GM18508 (cell line): ENCODE measurements around the gene ARHGEF18.
"Not testable (repeated sequence)": the region's sequence is repeated elsewhere in the genome, so short reads cannot be mapped to it uniquely, and the experiment has no call there.

ENCODE experiments used
- ATAC-seq: cut with Tn5 transposase; IDR thresholded peaks from one replicate; pipeline ENCODE4 v1.9.1; 2021; ENCODE audit warnings: moderate number of reproducible peaks; ENCODE audit not compliant: insufficient read depth, unreplicated experiment

The ARHGEF18 gene

GRCh38 chr19:7348587-7349230 is at the start of gene ARHGEF18:
Gene ARHGEF18 (plus strand): TSS chr19:7348937. CDS start chr19:7362891, 13,954 bp downstream.
- no peak for ATAC-seq

GRCh38 chr19:7301525-7301924 is 47.2 kb upstream of the ARHGEF18 start:
- ATAC-seq, result no peak

GRCh38 chr19:7303470-7303869 is 45.3 kb upstream of the ARHGEF18 start:
- ATAC-seq, result no peak

- ATAC-seq, result no peak
These were observed 44.5 kb upstream of the ARHGEF18 start for GRCh38 chr19:7304200-7304599.

- ATAC-seq, result no peak
These were observed 41.0 kb upstream of the ARHGEF18 start for GRCh38 chr19:7307590-7308218.

- ATAC-seq, result not testable (repeated sequence)
These were observed 40.4 kb upstream of the ARHGEF18 start for GRCh38 chr19:7308327-7308726.

- ATAC-seq, result no peak
These were observed 36.8 kb upstream of the ARHGEF18 start for GRCh38 chr19:7311911-7312310.

GRCh38 chr19:7312816-7313215 is 35.9 kb upstream of the ARHGEF18 start:
- no peak for ATAC-seq

- ATAC-seq, result no peak
These were observed 30.6 kb upstream of the ARHGEF18 start for GRCh38 chr19:7318176-7318575.

- no peak for ATAC-seq
These were observed 22.4 kb upstream of the ARHGEF18 start for GRCh38 chr19:7326105-7326877.

- no peak for ATAC-seq
These were observed 20.9 kb upstream of the ARHGEF18 start for GRCh38 chr19:7327802-7328201.

GRCh38 chr19:7328647-7329046 is 20.1 kb upstream of the ARHGEF18 start:
- ATAC-seq, result no peak

- no peak for ATAC-seq
These were observed 17.3 kb upstream of the ARHGEF18 start for GRCh38 chr19:7331446-7331845.

GRCh38 chr19:7333198-7334118 is 15.3 kb upstream of the ARHGEF18 start:
- ATAC-seq, result no peak

- ATAC-seq, result no peak
These were observed 12.3 kb upstream of the ARHGEF18 start for GRCh38 chr19:7336321-7336973.

- peak; percentile 60 for ATAC-seq
These were observed 11.2 kb upstream of the ARHGEF18 start for GRCh38 chr19:7337380-7338194.

GRCh38 chr19:7340959-7341837 is 7.5 kb upstream of the ARHGEF18 start:
- no peak for ATAC-seq

GRCh38 chr19:7342143-7342542 is 6.6 kb upstream of the ARHGEF18 start:
- no peak for ATAC-seq
